Measurements from ENCODE around the gene C4orf54. TPM values are rescaled to one million over a fixed set of nuclear protein-coding genes. Genes with fewer than 3 reads are reported as not detected.

Gene C4orf54
- total RNA-seq, 1 donor from 2014 or later = 0.12 TPM

- DNase-seq (ENCODE audit: low spot score) = no peak
Measured at GRCh38 chr4:99652596-99653436, 4.8 kb downstream of the C4orf54 start.

GRCh38 chr4:99651811-99652485 lies 5.7 kb downstream of the C4orf54 start:
- DNase-seq (ENCODE audit: low spot score) = no peak

- no peak for DNase-seq (ENCODE audit: low spot score)
Measured at GRCh38 chr4:99651016-99651769, 6.4 kb downstream of the C4orf54 start.

DNA sequence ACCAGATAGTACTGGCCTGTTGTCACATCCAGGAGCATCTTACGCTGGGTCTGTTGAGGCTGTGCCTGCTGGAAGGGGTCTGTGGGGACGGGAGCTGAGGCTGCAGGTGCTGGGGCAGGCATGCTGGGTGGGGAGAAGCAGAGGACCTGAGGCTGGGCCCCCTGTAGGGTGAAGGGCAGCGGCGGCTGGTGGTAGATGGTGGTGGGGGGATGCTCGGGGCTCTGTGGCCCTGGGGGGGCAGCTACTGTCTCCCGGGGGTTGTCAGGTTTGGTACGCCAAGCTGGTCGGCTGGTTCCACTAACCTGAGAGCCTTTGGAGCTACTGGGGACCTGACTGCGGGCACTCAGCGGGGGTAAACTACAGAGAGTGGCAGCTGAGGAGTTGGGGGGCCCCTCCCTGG lies 7.8 kb downstream of the C4orf54 start:
- no peak for DNase-seq (ENCODE audit: low spot score)

- DNase-seq (ENCODE audit: low spot score) = no peak
Measured at GRCh38 chr4:99649208-99649607, 8.4 kb downstream of the C4orf54 start.

- no peak for DNase-seq (ENCODE audit: low spot score)
Measured at GRCh38 chr4:99648321-99648720, 9.3 kb downstream of the C4orf54 start.

- DNase-seq (ENCODE audit: low spot score) = no peak
Measured at GRCh38 chr4:99647071-99647470, 10.6 kb downstream of the C4orf54 start.

- no peak for DNase-seq (ENCODE audit: low spot score)
Measured at GRCh38 chr4:99645638-99646037, 12.0 kb downstream of the C4orf54 start.

- no peak for DNase-seq (ENCODE audit: low spot score)
Measured at GRCh38 chr4:99645036-99645435, 12.6 kb downstream of the C4orf54 start.

DNA sequence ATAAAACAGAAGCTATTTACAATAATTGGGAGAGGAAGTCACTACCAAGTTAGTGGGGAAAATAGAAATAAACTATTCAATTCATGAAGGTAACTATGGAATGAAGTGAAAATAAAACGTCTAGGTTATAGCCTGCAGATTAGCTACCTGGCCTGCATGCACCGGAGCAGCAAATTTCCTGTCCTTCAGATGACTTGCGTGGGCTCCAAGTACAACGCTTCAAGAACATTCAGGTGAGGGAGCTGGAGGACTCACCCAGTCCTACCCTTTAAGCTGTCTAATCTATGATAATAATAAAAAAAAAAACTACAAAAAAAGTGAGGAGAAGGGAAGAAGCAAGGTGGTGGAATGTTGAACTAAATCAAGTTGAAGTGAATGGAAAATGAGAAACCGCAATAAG lies 13.2 kb downstream of the C4orf54 start:
- DNase-seq (ENCODE audit: low spot score) = no peak

DNA sequence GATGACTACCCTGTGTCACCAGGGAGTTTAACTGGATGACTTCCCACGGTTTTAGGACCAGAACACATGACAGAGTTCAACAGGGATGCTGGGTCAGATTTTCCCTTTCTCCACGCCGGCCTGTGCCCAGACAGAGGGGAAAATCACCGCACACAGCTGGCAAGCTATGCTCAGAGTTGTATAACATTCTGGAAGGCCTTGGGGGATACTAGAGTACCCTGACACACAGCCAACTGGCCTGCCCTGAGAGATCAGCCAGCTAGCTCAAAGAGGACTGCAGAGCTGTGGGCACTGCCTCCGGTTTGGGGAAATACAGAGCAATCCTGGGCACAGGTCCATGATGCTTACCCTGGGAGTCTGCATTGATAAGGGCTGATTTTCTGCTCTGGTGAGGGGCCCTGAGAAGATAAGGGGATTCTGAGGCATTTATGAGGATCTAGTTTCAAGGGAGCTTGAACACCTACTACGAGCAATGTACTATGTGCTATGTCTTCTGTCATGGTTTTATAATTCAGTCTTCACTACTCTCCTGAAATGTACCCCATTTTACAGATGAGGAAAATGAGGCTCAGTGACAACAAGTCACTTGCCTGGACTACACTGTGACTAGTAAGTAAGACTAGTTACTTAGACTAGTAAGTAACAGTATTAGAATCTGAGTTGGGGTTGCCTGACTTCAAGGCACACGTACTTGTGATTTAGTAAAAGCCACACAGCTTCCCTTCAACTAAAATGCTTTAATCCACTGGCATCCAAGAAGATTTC lies 14.7 kb downstream of the C4orf54 start:
- DNase-seq (ENCODE audit: low spot score) = peak; percentile 38

DNA sequence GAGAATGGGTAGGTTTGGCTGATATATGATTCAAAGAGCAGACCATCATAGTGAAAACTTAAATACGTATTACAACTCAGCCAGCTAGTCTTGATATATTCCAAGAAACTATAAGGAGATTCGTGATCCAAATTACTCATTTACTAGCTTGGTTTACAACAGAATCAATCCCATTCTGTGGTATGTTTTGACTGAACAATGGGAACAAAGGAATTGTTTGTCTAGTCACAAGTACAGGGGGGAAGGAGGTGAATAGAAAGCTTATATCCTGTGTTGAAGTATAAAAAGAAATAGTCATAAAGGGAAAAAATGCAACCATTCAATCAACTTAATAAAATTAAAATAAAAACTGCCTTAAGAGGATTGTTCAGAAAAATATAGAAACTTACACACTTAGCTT lies 17.0 kb downstream of the C4orf54 start:
- DNase-seq (ENCODE audit: low spot score) = no peak

DNA sequence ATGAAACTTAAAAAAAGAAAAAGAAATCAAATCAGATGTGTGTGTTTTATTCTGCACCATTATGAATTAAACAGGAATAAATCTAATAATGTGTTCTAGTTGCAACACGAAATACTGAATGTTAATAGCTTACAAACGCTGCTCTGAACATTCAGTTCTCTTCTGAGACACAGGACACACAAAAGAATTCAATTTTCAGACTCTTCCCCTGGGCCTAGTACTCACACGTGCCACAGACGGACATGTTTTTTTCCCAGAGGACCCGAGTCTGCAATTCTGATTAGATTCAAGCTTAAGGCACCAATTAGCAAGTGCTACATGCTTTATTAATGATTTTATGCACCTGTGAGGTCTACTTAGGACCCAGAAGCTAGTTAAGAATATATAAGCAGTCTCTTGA lies 20.5 kb downstream of the C4orf54 start:
- no peak for DNase-seq (ENCODE audit: low spot score)

DNA sequence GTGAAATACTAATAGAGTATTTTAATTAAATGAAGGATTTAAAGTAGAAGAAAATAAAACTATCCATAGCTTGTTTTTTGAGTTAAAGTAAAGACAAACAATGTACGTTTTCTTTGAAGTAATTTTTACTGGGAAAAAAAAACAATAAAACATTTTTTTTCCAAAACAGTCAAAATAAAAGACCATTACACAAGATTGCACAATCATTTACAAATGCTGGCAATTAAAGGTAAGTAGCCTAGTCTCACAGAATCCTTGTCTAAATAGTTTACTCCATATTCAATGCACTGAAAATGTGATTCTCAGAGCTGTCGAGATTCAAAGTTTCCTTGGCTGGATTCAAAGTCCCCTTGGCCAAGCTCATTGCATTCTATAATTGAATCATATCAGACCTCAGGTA lies 21.2 kb downstream of the C4orf54 start:
- DNase-seq (ENCODE audit: low spot score) = no peak

GRCh38 chr4:99635601-99636000 lies 22.0 kb downstream of the C4orf54 start:
- no peak for DNase-seq (ENCODE audit: low spot score)

DNA sequence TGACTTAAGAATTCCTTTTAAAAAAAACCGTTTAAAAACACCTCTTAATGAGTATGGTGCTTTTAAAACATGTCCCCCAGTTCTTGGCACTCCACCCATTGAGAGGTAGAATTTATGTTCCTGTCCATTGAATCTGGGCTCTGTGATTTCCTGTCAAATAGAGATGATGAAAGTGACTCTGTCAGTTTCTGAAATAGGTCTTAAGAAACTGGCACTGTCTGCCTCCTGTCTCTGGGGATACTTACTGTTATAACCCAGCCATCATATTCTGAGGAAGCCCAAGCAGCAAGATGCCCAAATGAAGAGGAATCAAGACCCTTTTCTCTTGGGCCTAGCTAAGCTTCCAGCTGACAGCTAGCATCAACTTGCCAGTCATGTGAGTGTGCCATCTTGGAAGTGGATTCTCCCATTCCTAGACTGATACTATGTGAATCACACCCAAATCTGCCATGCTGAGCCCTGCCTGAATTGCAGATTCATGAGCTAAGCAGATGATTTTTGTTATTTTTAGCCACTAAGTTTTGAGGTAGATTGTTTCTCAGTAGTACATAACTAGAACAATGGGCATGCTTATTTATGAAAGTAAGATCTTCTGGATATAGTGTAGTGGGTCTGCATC lies 22.8 kb downstream of the C4orf54 start:
- no peak for DNase-seq (ENCODE audit: low spot score)

- no peak for DNase-seq (ENCODE audit: low spot score)
Measured at GRCh38 chr4:99633772-99634171, 23.9 kb downstream of the C4orf54 start.

- no peak for DNase-seq (ENCODE audit: low spot score)
Measured at GRCh38 chr4:99630857-99631360, 26.7 kb downstream of the C4orf54 start.

GRCh38 chr4:99629962-99630554 lies 27.6 kb downstream of the C4orf54 start:
- no peak for DNase-seq (ENCODE audit: low spot score)

GRCh38 chr4:99628040-99628439 lies 29.6 kb downstream of the C4orf54 start:
- no peak for DNase-seq (ENCODE audit: low spot score)

- no peak for DNase-seq (ENCODE audit: low spot score)
Measured at GRCh38 chr4:99625369-99625768, 32.3 kb downstream of the C4orf54 start.

Measured in mucosa of gallbladder (tissue), 1 donor.